GM12891 (cell line): ENCODE measurements around the gene STK24.

Experiments
- POLR2A ChIP-seq: IDR thresholded peaks from 2 replicates; pipeline ENCODE4 v1.6.1; 2011; ENCODE audit warnings: low read depth, low read length, control low read depth
- POLR2AphosphoS5 ChIP-seq: IDR thresholded peaks from 2 replicates; pipeline ENCODE4 v1.6.1; 2011; ENCODE audit warnings: low read depth, low read length, control low read depth
- POU2F2 ChIP-seq: IDR thresholded peaks from 2 replicates; pipeline ENCODE4 v1.6.1; 2011; ENCODE audit warnings: low read depth, mild to moderate bottlenecking, control low read depth, low read length, moderate library complexity
- SPI1 ChIP-seq: IDR thresholded peaks from 2 replicates; pipeline ENCODE4 v1.6.1; 2011; ENCODE audit warnings: low read depth, low read length, control low read depth
- TAF1 ChIP-seq: IDR thresholded peaks from 2 replicates; pipeline ENCODE4 v1.6.1; 2011; ENCODE audit warnings: low read depth, low read length, control low read depth

DNA sequence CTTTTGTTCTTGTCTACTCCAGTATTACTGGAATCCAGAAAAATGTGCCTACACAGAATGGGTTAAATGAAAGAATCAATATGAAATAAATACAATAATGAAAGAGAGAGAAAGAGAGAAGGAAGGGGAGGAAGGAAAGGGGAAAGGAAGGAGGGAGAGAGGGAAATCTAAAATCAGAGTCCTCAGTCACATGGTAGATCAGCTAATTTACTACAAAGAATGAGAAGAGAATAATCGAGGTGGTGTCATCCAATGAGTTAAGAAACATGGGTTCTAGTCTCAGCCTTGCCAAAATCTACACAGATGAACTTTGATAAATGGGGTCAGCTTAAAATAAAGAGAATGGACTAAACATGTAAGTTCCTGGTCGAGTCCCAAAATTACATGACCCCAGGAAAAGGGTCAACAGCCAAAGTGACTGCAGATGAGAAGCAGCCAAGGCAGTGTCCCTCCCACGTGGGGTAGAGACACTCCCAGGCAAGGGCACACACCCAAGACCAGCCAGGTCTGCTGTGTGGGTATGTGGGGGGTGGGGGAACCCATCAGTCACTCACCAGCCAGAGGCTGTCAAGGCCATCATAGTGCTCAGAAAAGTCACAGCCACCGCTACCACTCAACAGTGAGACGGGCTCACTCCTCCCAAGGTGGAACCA, 103.6 kb downstream of the STK24 start:
- TF ChIP-seq POLR2A (no peak), POLR2AphosphoS5 (no peak), TAF1 (no peak), POU2F2 (no peak), SPI1 (no peak)
